A673 (cell line): Measurements from ENCODE around the gene ADGRB2. TPM values are rescaled to one million over a fixed set of nuclear protein-coding genes. Genes with fewer than 3 reads are reported as not detected.

Experiments
- BruUV-seq: library from RNA; stranded (reverse); fragments of 400-500 nt; replicated peaks from 2 replicates; lab custom pipeline; 2021; lab: Mats Ljungman, UMichigan
- CTCF ChIA-PET: fragments of 300-600 bp; sonication (Branson Sonifier 250); formaldehyde crosslinking; loops from one replicate; lab custom pipeline; 2022; ENCODE audit warnings: antibody characterized with exemption; lab: Charles Lee
- POLR2A ChIA-PET: fragments of 300-600 bp; sonication (Branson Sonifier 250); formaldehyde crosslinking; loops from one replicate; lab custom pipeline; 2022; ENCODE audit warnings: antibody characterized with exemption; ENCODE audit not compliant: low non-redundant PET; lab: Charles Lee
- DNase-seq: peaks from one replicate; pipeline ENCODE4 v3.0.0-alpha.2; 2015; ENCODE audit warnings: low spot score
- H3K27ac ChIP-seq: fragments of 200-600 bp; sonication (generic); 2 replicates; pipeline ENCODE4 v1.5.1; 2016; ENCODE audit warnings: mixed run types, low read depth, mild to moderate bottlenecking, mixed read lengths, antibody characterized with exemption, low read length; ENCODE audit not compliant: poor library complexity, severe bottlenecking
- H3K27me3 ChIP-seq: fragments of 200-600 bp; sonication (generic); replicated peaks from 2 replicates; pipeline ENCODE4 v1.6.1; 2017; ENCODE audit warnings: mixed run types, low read depth, mild to moderate bottlenecking, mixed read lengths, antibody characterized with exemption, low read length; ENCODE audit not compliant: insufficient read depth, poor library complexity
- H3K36me3 ChIP-seq: fragments of 200-600 bp; sonication (generic); 2 replicates; pipeline ENCODE4 v1.6.1; 2016; ENCODE audit warnings: mixed run types, mild to moderate bottlenecking, mixed read lengths, antibody characterized with exemption, low read length; ENCODE audit not compliant: insufficient read depth, poor library complexity, severe bottlenecking
- H3K4me1 ChIP-seq: fragments of 200-600 bp; sonication (generic); 2 replicates; pipeline ENCODE4 v1.6.1; 2017; ENCODE audit warnings: mixed run types, mild to moderate bottlenecking, mixed read lengths, antibody characterized with exemption, low read length; ENCODE audit not compliant: insufficient read depth, poor library complexity, severe bottlenecking
- H3K4me3 ChIP-seq: fragments of 200-600 bp; sonication (generic); 2 replicates; pipeline ENCODE4 v1.5.1; 2016; ENCODE audit warnings: low read depth, mixed run types, mild to moderate bottlenecking, mixed read lengths, low read length; ENCODE audit not compliant: poor library complexity, severe bottlenecking
- H3K9me3 ChIP-seq: fragments of 200-600 bp; sonication (generic); 2 replicates; pipeline ENCODE4 v1.6.1; 2016; ENCODE audit warnings: mixed run types, low read depth, mild to moderate bottlenecking, mixed read lengths, antibody characterized with exemption, low read length; ENCODE audit not compliant: poor library complexity, severe bottlenecking
- CTCF ChIP-seq: fragments of 300-800, 200-600 bp; sonication (generic); conservative IDR thresholded peaks from 2 replicates; pipeline ENCODE4 v1.5.1; 2017; ENCODE audit warnings: low read depth, mild to moderate bottlenecking, antibody characterized with exemption, low read length, moderate library complexity, mixed read lengths
- EZH2 ChIP-seq: fragments of 200-600 bp; sonication (generic); IDR thresholded peaks from 2 replicates; pipeline ENCODE4 v1.6.1; 2017; ENCODE audit warnings: borderline replicate concordance, low read depth, mild to moderate bottlenecking, mixed read lengths, antibody characterized with exemption, low read length; ENCODE audit not compliant: poor library complexity, severe bottlenecking
- intact Hi-C: fragments of 100-400 bp; cut with micrococcal nuclease; formaldehyde crosslinking; loops from one replicate; pipeline ENCODE4 v1.10.0; 2022; ENCODE audit not compliant: unreplicated experiment
- total RNA-seq: library from RNA; stranded (reverse); gene quantifications from 2 replicates; pipeline ENCODE4 v1.2.3, GENCODE V29; 2021

ADGRB2 gene
- total RNA-seq, 1 experiment from 2014 or later, result 5.9 TPM

DNA sequence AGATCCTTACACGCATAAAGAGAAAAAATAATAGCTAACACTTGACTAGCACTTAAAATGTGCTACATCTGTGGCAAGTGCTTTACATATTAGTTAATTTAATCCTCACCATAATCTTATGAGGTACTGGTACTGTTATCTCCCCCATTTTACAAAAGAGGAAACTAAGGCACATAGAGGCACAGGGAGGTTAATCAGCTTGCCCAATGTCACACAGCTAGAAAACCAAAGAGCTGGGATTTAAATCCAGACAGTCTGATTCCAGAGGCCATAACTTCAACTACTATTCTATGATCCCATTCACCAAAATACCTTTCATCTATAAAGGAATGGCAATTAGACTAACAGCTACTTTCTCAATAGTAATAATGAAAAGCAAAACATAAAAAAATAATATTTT, 40.0 kb upstream of the ADGRB2 start:
- Histone ChIP-seq H3K4me1 (peaks cover 22% of the 10 kb centered on the region), H3K27ac (no peak overlapping the region), H3K9me3 (no peaks in the 10 kb centered on the region), H3K27me3 (no peaks in the 10 kb centered on the region), H3K36me3 (no peaks in the 10 kb centered on the region), H3K4me3 (no peak overlapping the region)
- TF ChIP-seq EZH2 (no peak), CTCF (no peak)
- POLR2A ChIA-PET, result no interaction called here
- intact Hi-C loops, result no loop called here
- DNase-seq, result no peak
- CTCF ChIA-PET, result interaction anchor here (0.6 kb wide), 1 partner anchor 134 kb away, joined by 3 read pairs; the partner anchor contains the start of gene PTP4A2
- no TSS peak for BruUV-seq

DNA sequence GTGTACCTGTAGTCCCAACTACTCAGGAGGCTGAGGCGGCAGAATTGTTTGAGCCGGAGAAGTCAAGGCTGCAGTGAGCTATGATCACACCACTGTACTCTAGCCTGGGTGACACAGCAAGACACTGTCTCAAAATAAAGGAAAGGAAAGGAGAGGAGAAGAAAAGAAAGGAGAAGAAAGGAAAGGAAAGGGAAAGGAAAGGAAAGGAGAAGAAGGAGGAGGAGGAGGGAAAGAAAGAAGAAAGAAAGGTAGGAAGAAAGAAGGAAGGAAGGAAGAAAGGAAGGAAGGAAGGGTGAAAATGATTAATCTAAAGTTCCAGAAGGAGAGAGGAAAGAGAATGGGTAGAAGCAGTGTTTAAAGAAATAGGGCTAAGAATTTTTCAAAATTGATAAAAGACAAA, 39.5 kb upstream of the ADGRB2 start:
- POLR2A ChIA-PET, result no interaction called here
- Histone ChIP-seq H3K36me3 (no peaks in the 10 kb centered on the region), H3K27ac (no peak overlapping the region), H3K9me3 (no peaks in the 10 kb centered on the region), H3K4me1 (peaks cover 27% of the 10 kb centered on the region), H3K4me3 (no peak overlapping the region), H3K27me3 (no peaks in the 10 kb centered on the region)
- no peak for DNase-seq
- CTCF ChIA-PET, result interaction anchor here (0.6 kb wide), 1 partner anchor 134 kb away, joined by 3 read pairs; the partner anchor contains the start of gene PTP4A2
- intact Hi-C loops, result no loop called here
- TF ChIP-seq CTCF (no peak), EZH2 (no peak)
- no TSS peak for BruUV-seq

DNA sequence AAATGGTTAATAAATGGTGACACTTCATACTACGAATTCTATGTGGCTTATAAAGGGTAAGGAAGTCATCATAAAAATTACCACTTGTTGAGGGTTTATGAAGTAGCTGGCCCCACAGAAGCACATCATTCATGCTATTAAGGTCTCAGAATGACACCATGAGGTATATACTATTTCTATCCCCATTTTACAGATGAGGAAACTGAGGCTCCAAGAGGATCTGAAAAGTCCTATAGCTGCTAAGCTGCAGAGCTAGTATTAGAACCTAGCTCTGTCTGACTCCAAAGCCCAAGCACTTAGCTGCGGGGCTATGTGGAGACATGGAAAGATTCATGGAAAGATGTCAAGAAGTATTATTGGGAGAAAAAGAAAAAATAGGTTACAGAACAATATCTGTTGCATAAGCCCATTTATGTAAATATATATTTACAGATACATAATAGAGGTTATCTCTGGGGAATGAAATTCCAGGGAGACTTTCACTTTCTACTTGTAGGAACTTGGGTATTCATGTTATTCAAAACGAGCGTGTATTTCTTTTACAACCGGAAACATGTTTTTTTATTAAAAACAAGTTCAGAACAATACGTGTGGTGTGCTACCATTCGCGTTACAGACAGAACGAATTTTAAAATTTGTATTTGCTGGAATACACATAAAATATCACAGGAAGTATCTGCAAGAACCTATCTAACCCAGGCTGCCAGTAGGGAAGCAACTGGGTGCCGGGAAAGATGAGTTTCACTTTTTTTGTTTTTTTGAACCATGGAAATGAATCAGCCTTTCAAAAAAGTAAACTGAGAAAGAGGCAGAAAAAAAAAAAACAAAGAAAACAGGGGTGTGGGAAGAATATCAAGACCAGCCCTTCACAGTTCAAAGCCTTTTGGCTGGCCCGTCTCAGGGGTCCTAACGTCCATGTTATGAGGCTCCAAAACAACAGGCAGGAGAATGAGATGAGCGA, 38.3 kb upstream of the ADGRB2 start:
- TF ChIP-seq EZH2 (no peak), CTCF (no peak)
- POLR2A ChIA-PET, result no interaction called here
- Histone ChIP-seq H3K4me3 (peak overlapping the region; percentile 28), H3K36me3 (no peaks in the 10 kb centered on the region), H3K27ac (peak overlapping the region; percentile 13), H3K9me3 (no peaks in the 10 kb centered on the region), H3K4me1 (peaks cover 38% of the 10 kb centered on the region), H3K27me3 (no peaks in the 10 kb centered on the region)
- BruUV-seq, result no TSS peak
- CTCF ChIA-PET, result no interaction called here
- intact Hi-C loops, result no loop called here
- DNase-seq, result peak; percentile 36
